Stimulated activated CD4-positive, alpha-beta T cell treated with anti-CD3 and anti-CD28 coated beads, Interleukin-15, amount 100 ng/mL, for 1 hour (primary cell): ENCODE data around the gene ABCB9.

ENCODE experiments used
- DNase-seq, 2 donors: peaks; one replicate each; pipeline ENCODE4 v3.0.0-alpha.2; 2020; ENCODE audit warnings: low read depth in 1 of 2, low spot score in 1 of 2

ABCB9 gene

DNA sequence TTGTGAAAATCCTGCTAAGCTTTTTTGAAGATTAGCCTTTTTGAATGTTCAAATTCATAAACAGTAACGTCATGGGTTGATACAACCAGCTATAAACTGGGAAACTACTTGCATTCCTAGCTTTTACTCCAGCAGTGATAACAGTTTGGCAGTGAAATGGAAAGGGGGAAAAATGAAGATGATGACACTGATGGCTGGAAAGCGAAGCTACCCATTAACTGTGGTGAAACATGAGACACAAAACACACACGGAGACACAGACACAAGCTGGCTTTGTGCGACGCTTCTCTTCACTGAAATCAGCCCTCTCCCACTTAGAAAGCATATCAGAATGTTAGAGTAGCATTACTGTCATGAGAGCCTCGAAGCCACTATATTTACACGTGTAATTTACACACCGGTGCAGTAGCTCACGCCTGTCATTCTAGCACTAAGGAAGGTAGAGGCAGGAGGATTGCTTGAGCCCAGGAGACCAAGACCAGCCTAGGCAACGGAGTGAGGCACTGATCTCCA, 86.1 kb downstream of the ABCB9 start:
- DNase-seq: no peak
